ENCODE measurements around the gene PRKG1.
A peak's percentile ranks its signal among the peaks of the same experiment; 100 is the strongest.

PRKG1 gene

GRCh38 chr10:51707821-51708424 is 633.6 kb downstream of the PRKG1 start:
- peak overlapping the region; percentile 61 for H3K4me2 ChIP-seq (ENCODE audit: low read depth, low read length, poor library complexity, severe bottlenecking)
- peak overlapping the region; percentile 33 for H3K4me3 ChIP-seq (ENCODE audit: low read length, poor library complexity, severe bottlenecking)
- peak overlapping the region; percentile 64 for H2AFZ ChIP-seq (ENCODE audit: low read length)
- no peaks in the 10 kb centered on the region for H4K20me1 ChIP-seq (ENCODE audit: insufficient read depth, low read length, poor library complexity, severe bottlenecking)
- TF ChIP-seq CTCF (conservative IDR thresholded peaks at IDR 0.05; ENCODE audit: low read length): no peak
- no peak for TF ChIP-seq EZH2phosphoT487 (IDR thresholded peaks at IDR 0.05; ENCODE audit: borderline replicate concordance)
- H3K36me3 ChIP-seq (ENCODE audit: insufficient read depth, low read length): no peaks in the 10 kb centered on the region
- H3K4me1 ChIP-seq (ENCODE audit: insufficient read depth, low read length, poor library complexity, severe bottlenecking): peaks cover 34% of the 10 kb centered on the region
- no peaks in the 10 kb centered on the region for H3F3A ChIP-seq (ENCODE audit: low read depth)
- H3K9ac ChIP-seq (ENCODE audit: low read depth, low read length, poor library complexity, severe bottlenecking): no peak overlapping the region
- H3K79me2 ChIP-seq (ENCODE audit: insufficient read depth, low read length): no peaks in the 10 kb centered on the region
- no peaks in the 10 kb centered on the region for H3K27me3 ChIP-seq (ENCODE audit: insufficient read depth, low read length, poor library complexity, severe bottlenecking)
- H3K9me3 ChIP-seq (ENCODE audit: insufficient read depth, low read depth, low read length): no peaks in the 10 kb centered on the region
- H3K9me2 ChIP-seq (replicated peaks; ENCODE audit: low read depth, low read length): no peaks in the 10 kb centered on the region

- H3F3A ChIP-seq (ENCODE audit: low read depth): no peaks in the 10 kb centered on the region
- no peaks in the 10 kb centered on the region for H3K9me2 ChIP-seq (replicated peaks; ENCODE audit: low read depth, low read length)
- H3K4me2 ChIP-seq (ENCODE audit: low read depth, low read length, poor library complexity, severe bottlenecking): peak overlapping the region; percentile 61
- TF ChIP-seq CTCF (conservative IDR thresholded peaks at IDR 0.05; ENCODE audit: low read length) (no peak), EZH2phosphoT487 (IDR thresholded peaks at IDR 0.05; ENCODE audit: borderline replicate concordance) (no peak)
- H3K9ac ChIP-seq (ENCODE audit: low read depth, low read length, poor library complexity, severe bottlenecking): no peak overlapping the region
- no peaks in the 10 kb centered on the region for H3K9me3 ChIP-seq (ENCODE audit: insufficient read depth, low read depth, low read length)
- H3K79me2 ChIP-seq (ENCODE audit: insufficient read depth, low read length): no peaks in the 10 kb centered on the region
- H3K27me3 ChIP-seq (ENCODE audit: insufficient read depth, low read length, poor library complexity, severe bottlenecking): no peaks in the 10 kb centered on the region
- no peaks in the 10 kb centered on the region for H4K20me1 ChIP-seq (ENCODE audit: insufficient read depth, low read length, poor library complexity, severe bottlenecking)
- H2AFZ ChIP-seq (ENCODE audit: low read length): peak overlapping the region; percentile 64
- H3K4me1 ChIP-seq (ENCODE audit: insufficient read depth, low read length, poor library complexity, severe bottlenecking): peaks cover 41% of the 10 kb centered on the region
- H3K36me3 ChIP-seq (ENCODE audit: insufficient read depth, low read length): no peaks in the 10 kb centered on the region
- H3K4me3 ChIP-seq (ENCODE audit: low read length, poor library complexity, severe bottlenecking): no peak overlapping the region
Observed at GRCh38 chr10:51708609-51709008, 634.3 kb downstream of the PRKG1 start.

GRCh38 chr10:51709324-51709972 is 635.2 kb downstream of the PRKG1 start:
- Histone ChIP-seq H3K4me3 (ENCODE audit: low read length, poor library complexity, severe bottlenecking) (no peak overlapping the region), H2AFZ (ENCODE audit: low read length) (no peak overlapping the region), H3K9ac (ENCODE audit: low read depth, low read length, poor library complexity, severe bottlenecking) (no peak overlapping the region), H3F3A (ENCODE audit: low read depth) (no peaks in the 10 kb centered on the region), H3K9me3 (ENCODE audit: insufficient read depth, low read depth, low read length) (no peaks in the 10 kb centered on the region), H3K36me3 (ENCODE audit: insufficient read depth, low read length) (no peaks in the 10 kb centered on the region), H3K27me3 (ENCODE audit: insufficient read depth, low read length, poor library complexity, severe bottlenecking) (no peaks in the 10 kb centered on the region), H3K79me2 (ENCODE audit: insufficient read depth, low read length) (no peaks in the 10 kb centered on the region), H3K4me2 (ENCODE audit: low read depth, low read length, poor library complexity, severe bottlenecking) (no peak overlapping the region), H4K20me1 (ENCODE audit: insufficient read depth, low read length, poor library complexity, severe bottlenecking) (no peaks in the 10 kb centered on the region), H3K9me2 (replicated peaks; ENCODE audit: low read depth, low read length) (no peaks in the 10 kb centered on the region), H3K4me1 (ENCODE audit: insufficient read depth, low read length, poor library complexity, severe bottlenecking) (peaks cover 41% of the 10 kb centered on the region)
- TF ChIP-seq CTCF (conservative IDR thresholded peaks at IDR 0.05; ENCODE audit: low read length): no peak
- no peak for TF ChIP-seq EZH2phosphoT487 (IDR thresholded peaks at IDR 0.05; ENCODE audit: borderline replicate concordance)

Data from Loucy (cell line).